Measurements from ENCODE around the gene NUDCD3.

Gene NUDCD3

DNA sequence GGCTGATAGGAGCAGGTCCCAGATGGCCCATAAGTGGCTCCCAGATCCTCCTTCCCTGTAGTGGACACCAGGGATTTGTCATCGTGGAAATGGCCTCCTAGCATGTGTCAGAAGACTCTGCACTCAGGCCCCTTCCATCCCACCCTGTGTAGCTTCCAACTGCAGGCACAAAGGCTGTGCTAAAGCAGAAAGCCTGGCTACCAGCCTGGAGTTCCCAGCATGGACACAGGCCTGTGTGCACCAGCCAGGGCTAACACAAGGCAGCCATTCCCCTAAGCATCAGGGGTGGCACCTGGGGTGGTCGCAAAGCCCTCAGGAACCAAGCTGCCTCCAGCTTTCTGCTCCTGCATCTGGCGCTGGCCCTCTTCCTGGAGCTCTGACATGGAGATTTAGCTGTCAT is 160.6 kb downstream of the NUDCD3 start:
- in situ Hi-C loops (cut with HindIII; ENCODE audit: low pct_unique_long_range_greater_than_20kb, low sequenced_read_pairs), result no loop called here
- no peak for DNase-seq (ENCODE audit: low read depth in 1 of 2, low spot score in 1 of 2)
- no peak for TF ChIP-seq JUND (IDR thresholded peaks at IDR 0.05; ENCODE audit: low read depth)
